HEK293T (cell line): ENCODE measurements around the gene DDN.

Experiments used
- ARNT ChIP-seq: fragments of 450-650 bp; IDR thresholded peaks from 2 replicates; pipeline ENCODE4 v1.6.1; 2017; ENCODE audit warnings: mild to moderate bottlenecking
- BHLHE40 ChIP-seq: fragments of 450-650 bp; IDR thresholded peaks from 2 replicates; pipeline ENCODE4 v1.6.1; 2016; ENCODE audit warnings: mild to moderate bottlenecking, moderate library complexity, borderline replicate concordance
- CTBP1 ChIP-seq: fragments of 450-650 bp; IDR thresholded peaks from 2 replicates; pipeline ENCODE4 v1.6.1; 2016; ENCODE audit warnings: borderline replicate concordance
- FOXA1 ChIP-seq: fragments of 450-650 bp; IDR thresholded peaks from 2 replicates; pipeline ENCODE4 v1.6.1; 2016; ENCODE audit warnings: mild to moderate bottlenecking
- FOXK2 ChIP-seq: fragments of 450-650 bp; IDR thresholded peaks from 2 replicates; pipeline ENCODE4 v1.6.1; 2016; ENCODE audit warnings: mild to moderate bottlenecking
- LEF1 ChIP-seq: fragments of 450-650 bp; IDR thresholded peaks from 2 replicates; pipeline ENCODE4 v1.6.1; 2017; ENCODE audit warnings: mild to moderate bottlenecking, borderline replicate concordance
- PKNOX1 ChIP-seq: fragments of 450-650 bp; IDR thresholded peaks from 2 replicates; pipeline ENCODE4 v1.6.1; 2016
- SP1 ChIP-seq: fragments of 450-650 bp; IDR thresholded peaks from 2 replicates; pipeline ENCODE4 v1.6.1; 2017

GRCh38 chr12:48982397-48983080 is 16.6 kb downstream of the DDN start:
- TF ChIP-seq LEF1 (no peak), BHLHE40 (no peak), SP1 (no peak), FOXK2 (no peak), CTBP1 (no peak), ARNT (no peak), FOXA1 (no peak), PKNOX1 (no peak)
